Measurements from ENCODE around the gene ATG16L2.

Gene ATG16L2, protein sequence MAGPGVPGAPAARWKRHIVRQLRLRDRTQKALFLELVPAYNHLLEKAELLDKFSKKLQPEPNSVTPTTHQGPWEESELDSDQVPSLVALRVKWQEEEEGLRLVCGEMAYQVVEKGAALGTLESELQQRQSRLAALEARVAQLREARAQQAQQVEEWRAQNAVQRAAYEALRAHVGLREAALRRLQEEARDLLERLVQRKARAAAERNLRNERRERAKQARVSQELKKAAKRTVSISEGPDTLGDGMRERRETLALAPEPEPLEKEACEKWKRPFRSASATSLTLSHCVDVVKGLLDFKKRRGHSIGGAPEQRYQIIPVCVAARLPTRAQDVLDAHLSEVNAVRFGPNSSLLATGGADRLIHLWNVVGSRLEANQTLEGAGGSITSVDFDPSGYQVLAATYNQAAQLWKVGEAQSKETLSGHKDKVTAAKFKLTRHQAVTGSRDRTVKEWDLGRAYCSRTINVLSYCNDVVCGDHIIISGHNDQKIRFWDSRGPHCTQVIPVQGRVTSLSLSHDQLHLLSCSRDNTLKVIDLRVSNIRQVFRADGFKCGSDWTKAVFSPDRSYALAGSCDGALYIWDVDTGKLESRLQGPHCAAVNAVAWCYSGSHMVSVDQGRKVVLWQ

DNA sequence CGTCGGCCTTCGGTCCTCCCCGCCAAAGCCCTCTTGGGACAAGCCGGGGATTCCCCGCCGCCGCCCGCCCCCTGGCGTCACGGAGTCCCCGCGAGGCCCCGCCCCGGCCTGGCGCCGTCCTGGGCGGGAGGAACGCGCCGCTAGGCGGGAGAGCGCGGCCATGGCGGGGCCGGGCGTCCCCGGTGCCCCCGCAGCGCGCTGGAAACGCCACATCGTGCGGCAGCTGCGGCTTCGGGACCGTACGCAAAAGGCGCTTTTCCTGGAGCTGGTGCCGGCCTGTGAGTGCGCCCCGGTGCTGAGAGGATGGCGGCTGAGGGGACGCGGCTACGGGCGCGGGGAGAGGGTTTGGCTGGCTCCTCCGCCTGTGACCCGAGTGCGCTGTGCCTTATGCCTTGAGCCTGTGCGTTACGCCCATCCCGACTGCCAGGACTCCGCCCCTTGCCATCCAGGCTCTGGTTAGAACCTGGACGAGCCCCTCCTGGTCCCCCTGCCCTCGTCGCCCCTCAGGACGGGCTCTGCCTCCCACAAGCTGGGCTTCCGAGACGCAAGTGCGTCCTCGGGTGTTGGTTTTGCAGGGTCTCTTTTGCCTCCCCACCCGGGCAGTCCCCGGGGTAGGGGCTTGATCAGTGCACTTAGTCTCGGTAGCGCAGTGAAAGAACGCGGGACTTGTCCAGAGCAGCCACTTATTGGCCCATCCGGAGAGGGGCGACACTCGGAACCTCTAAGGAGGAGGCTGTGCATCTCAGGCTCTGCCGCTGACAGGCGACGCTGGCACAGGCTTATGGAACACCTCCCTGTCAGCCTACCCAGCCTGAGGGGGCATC lies at the start of gene ATG16L2:
Gene ATG16L2 (plus strand): TSS at position 126 of the 824 bp plus-strand sequence. CDS start 35 bp downstream, at position 161.
- peak; percentile 83 for DNase-seq (ENCODE audit: low read depth in 2 of 2)

- DNase-seq (ENCODE audit: low read depth in 2 of 2), result no peak
Measured at GRCh38 chr11:72764503-72764902, 49.7 kb upstream of the ATG16L2 start.

GRCh38 chr11:72766152-72766902 lies 47.9 kb upstream of the ATG16L2 start:
- no peak for DNase-seq (ENCODE audit: low read depth in 2 of 2)

DNA sequence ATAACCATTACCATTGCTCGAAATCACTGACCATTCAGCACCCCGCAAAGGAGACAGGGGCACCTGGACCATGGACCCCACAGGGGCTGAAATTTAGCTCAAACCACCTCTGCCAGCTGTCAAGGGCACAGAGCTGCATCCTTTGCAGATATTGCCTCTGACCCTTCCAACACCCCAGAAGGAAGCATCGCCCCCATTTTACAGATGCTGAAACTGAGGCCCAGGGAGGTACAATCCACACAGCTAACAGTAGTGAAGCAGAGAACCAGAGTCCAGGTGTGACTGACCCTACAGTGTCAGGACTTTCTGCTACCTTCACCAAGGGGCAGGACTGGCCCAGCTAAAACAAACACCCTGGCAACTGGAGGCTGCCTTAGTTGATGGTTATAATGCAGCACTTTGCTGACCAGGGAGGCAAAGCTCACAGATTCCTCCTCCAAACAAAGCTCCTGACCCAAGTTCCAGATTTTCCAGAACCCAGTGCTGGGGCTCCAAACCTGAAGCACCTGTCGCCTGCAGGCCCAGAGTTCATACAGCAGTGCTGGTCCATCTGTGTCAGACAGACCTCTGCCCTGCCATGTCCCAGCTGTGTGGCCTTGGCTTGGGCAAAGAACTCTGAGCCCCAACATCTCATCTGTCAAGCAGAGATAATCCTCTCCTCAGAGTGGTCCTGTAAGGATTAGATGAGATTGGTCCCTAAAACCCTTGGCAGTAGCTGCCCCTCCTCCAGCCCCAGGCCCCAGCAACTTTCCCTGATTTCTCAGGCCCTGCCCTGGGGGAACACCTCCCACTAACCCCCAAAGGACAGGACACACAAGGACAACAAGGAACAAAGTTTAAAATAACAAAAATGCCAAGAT lies 46.8 kb upstream of the ATG16L2 start:
- DNase-seq (ENCODE audit: low read depth in 2 of 2), result no peak

DNA sequence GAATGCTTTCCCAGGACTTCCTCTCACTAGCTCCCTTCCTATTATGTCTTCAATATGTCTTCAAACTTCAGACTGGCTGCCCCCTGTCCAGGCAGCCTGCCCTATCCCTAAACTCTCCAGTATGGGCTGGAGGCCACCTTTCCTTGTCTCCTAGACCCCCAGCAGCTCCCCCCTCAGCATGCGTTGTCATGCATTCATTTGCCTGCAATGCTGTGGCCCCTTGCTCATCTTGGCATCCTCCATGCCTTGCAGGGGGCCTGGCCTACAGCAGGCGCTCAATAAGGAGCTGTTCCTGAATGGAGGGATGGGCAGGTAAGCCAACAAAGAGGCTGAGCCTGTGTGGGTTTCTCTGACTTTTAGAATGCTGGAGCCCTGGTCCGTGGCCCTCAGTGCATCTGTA lies 45.6 kb upstream of the ATG16L2 start:
- no peak for DNase-seq (ENCODE audit: low read depth in 2 of 2)

- DNase-seq (ENCODE audit: low read depth in 2 of 2), result no peak
Measured at GRCh38 chr11:72769680-72770079, 44.5 kb upstream of the ATG16L2 start.

DNA sequence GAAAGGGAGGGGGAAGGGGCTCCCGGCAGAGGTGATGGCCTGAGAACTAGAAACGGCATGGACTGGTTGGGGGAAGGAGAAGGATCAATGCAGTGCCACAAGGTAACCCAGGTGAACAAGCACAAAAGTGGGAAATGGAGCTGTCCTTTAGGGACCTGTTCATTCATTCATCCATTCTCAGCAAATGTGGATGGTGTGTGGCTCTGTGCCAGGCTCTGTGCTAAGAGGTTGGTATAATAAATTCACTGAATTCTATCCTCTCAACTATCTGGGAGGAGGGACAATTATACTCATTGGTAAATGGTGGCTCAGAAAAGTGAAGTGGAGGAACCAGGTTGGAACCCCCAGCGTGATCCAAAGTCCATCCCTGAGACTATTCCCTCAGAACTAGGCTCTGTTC lies 43.4 kb upstream of the ATG16L2 start:
- no peak for DNase-seq (ENCODE audit: low read depth in 2 of 2)

DNA sequence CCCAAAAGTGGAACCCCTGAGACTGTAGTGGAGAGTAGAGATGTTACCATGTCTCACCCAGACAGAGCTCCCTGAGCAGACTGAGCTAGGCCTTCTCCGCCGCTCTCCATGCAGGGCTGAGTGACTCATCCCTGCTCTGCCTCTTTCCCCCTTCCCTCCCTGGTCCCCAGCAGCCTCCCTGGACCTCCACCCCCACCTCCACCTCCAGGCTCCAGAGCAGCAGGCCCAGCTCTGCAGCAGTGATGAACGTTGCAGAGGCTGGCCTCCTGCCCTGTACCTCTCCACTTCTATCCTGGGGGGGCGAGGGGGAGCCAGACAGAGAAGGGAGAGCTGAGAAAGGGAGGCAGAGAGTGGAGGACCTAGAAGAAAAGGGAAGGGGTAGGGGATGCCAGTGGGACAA lies 42.7 kb upstream of the ATG16L2 start:
- no peak for DNase-seq (ENCODE audit: low read depth in 2 of 2)

GRCh38 chr11:72772059-72772458 lies 42.2 kb upstream of the ATG16L2 start:
- DNase-seq (ENCODE audit: low read depth in 2 of 2), result no peak

GRCh38 chr11:72773291-72773690 lies 40.9 kb upstream of the ATG16L2 start:
- no peak for DNase-seq (ENCODE audit: low read depth in 2 of 2)

GRCh38 chr11:72773696-72774095 lies 40.5 kb upstream of the ATG16L2 start:
- DNase-seq (ENCODE audit: low read depth in 2 of 2), result no peak

- DNase-seq (ENCODE audit: low read depth in 2 of 2), result no peak
Measured at GRCh38 chr11:72774499-72774898, 39.7 kb upstream of the ATG16L2 start.

DNA sequence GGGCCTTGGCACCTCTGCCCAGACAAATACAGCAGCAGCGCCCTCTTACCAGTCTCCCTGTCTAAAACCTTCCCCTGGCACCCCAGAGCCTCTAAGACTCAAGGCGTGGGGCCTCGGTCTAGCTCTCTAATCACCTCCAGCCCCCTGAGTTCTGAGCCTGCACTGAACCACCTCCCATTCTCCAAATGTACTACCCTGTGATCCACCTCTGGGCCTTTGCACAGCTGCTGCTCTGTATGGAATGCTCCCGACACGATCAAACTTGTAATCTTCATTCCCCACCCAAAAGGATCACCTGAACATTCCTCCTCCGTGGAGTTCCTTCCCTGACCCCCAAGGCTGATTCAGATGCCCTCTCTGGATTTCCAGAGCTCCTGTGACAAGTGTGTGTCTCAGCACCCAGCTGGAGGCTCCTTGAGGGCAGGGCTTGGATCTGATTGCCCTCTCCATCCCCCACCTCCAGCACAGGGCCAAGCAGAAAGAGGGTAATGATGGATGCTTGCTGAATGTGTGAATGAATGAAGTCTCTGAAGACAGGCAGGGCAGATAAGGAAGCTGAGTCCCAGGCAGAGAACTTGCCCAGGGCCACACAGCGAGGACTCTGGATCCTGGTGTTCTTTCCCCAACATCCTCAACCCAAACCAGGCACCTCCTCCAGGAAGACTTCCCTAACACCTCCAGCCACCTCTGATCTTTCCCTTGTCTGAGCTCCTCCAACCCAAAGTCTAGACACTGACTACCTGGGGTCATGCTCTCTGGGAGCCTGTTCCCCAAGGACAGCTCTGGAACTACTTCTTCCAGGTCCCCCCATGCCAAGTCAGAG lies 38.7 kb upstream of the ATG16L2 start:
- DNase-seq (ENCODE audit: low read depth in 2 of 2), result no peak

DNA sequence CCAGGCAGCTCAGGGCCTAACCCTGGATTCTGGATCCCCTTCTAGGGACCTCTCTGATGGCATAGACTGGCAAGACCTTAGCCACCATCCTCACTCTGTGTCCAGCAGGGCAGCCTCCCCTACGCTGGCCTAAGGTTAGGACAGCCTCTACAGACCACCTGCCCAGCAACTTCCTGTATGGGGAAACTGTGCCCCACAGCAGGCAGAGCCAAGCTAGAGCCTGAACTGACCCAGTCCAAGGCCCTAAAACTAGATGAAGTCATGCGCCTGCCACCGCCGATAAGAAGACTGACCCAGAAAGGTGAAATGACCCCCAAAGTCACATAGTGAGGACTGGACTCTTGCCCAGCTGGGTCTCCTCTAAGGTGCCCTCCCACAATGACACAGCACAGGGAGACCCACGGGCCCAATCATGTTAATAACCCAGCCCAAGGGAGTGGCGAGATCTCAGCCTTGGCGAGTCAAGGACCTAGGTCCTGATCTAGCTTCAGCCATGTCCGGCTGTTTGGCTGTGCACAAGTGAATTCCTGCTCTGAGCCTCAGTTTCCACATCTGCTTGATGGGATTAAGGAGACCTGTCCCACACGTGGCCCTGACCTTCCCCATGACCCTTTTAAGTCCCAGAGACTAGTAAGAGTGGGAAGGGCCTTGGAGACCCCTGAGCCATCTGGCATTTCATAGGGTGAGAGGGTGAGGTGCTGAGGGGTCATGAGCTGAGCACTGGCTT lies 37.9 kb upstream of the ATG16L2 start:
- DNase-seq (ENCODE audit: low read depth in 2 of 2), result no peak

DNA sequence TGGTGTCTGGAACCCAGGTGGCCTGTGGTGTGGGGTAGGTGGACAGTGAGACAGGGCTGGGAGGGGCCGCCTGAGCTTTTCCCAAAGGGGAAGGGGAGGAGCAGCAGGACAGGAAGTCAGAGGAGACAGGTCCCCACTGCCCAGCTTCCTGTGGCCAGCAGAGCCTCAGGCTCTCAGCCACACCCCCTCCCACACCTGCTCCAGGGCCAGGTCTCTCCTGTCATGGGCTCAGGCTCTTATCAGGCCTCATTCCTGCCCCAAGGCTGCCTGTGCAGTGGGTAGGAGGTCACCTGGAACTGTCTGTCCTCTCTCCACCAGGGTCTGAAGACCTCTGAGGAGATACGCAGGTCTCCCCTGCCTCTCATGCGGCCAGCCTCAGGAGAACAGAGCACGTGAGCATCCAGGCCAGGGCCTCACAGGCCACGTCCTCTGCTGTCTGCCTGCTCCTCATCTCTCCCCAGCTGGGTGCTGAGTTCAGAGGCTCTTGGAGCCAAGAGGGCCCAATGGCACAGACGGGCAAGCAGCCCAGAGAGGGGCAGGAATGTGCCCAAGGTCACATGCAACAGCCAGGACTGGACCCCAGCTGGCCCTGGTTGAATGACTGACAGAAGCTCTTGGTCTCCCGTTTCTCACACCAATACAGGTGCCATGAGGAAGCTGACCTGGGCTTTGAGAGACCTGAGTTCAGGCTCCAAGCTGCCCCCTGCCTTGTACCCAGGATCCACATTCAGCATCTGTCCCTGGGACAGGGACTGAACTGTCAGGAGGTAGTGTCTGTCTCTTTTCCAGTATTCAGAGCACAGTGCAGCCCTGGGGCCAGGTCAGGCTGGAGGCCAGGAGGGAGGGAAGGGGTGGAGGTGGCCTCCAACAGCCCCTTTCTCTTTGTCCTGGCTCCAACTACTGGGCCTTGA lies 37.1 kb upstream of the ATG16L2 start:
- no peak for DNase-seq (ENCODE audit: low read depth in 2 of 2)

DNA sequence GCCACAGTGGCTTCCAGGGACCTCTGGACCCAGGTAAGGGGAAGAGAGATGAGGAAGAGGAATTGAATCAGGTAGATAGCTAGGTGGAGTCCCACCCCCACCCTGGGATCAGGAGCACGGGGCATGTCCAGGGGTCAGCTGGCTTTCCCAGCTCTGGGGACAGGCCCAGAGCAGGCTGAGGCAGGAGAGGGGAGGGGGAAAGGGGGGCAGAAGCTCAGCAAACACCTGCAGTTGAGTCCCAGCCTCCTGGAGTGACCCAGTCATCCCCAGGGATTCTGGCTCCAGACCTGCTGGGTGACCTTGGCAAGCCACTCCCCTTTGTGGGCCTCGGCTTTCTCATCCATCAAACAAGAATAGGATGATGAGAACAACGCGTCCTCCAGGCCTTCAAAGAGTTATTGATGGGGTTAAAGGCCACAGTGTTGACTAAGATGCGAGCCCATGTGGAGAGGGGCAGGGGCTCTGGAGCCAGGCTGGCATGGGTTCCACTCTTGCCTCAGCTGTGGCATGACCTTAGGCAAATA lies 36.4 kb upstream of the ATG16L2 start:
- no peak for DNase-seq (ENCODE audit: low read depth in 2 of 2)

GRCh38 chr11:72778535-72779494 lies 35.4 kb upstream of the ATG16L2 start:
- DNase-seq (ENCODE audit: low read depth in 2 of 2), result no peak

All from stimulated activated CD4-positive, alpha-beta T cell treated with anti-CD3 and anti-CD28 coated beads, Interleukin-12 subunit alpha, Interleukin-12 subunit beta, amount 100 ng/mL, for 24 hours (primary cell).